Amygdala (tissue), 56 donors: ENCODE measurements around the gene ANO6.
"Not testable (repeated sequence)": the region's sequence is repeated elsewhere in the genome, so short reads cannot be mapped to it uniquely, and the experiment has no call there.

Experiments
- DNase-seq, 56 donors: peaks; one replicate each; lab custom pipeline; 2025; lab: John Stamatoyannopoulos, UW

Gene ANO6

DNA sequence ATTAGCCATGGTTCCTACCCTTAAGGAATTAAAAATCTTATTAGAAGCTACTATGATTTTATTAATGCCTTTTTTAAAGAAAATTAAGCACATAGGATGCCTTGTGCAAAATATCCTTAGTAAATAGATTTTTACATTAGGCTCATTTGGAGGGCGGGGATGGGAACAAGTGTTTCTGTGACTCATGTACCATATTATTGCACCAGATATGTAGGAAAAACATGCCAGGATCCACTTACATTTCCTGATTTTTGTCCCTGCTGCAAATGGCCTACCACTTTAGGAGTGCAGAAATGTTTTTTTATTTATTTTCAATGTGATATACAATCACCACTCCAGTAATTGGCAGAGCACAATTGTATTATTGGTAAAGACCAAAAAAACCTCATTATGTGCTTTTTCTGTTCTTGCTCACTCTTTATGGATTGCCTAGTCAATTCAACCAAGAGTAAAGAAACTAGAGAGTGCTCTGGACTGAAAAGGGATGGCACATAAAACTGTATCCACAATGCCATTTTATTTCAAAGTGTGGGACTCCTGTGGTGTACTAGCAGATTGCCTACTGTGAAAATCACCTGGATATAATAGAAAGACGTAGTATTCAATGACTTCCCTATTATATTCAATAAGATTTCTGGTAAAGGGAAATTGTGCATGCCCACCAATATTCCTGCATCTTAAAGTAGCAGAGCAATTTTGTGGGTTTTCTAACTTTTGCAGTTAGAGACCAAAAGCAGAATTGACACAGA, 86.9 kb downstream of the ANO6 start:
- DNase-seq: no peak

DNA sequence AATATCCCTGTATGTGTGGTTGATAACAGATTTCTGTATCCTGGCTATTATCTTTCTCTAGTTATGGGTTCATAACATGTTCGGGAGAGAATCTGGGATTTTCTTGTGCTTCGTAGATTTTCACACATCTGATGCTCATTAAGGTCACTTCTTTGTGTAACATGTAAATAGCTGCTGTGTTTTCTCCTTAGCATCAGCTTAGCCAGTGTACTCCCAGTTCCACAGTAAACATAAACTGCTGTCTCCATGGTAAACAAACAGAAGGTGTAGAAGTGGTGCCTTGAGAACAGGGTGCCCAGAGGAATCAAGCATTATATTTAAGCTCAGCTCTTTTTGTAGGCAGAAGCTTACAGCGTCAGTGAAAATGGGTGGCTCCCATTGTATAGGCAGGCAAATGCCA, 88.0 kb downstream of the ANO6 start:
- no peak for DNase-seq

DNA sequence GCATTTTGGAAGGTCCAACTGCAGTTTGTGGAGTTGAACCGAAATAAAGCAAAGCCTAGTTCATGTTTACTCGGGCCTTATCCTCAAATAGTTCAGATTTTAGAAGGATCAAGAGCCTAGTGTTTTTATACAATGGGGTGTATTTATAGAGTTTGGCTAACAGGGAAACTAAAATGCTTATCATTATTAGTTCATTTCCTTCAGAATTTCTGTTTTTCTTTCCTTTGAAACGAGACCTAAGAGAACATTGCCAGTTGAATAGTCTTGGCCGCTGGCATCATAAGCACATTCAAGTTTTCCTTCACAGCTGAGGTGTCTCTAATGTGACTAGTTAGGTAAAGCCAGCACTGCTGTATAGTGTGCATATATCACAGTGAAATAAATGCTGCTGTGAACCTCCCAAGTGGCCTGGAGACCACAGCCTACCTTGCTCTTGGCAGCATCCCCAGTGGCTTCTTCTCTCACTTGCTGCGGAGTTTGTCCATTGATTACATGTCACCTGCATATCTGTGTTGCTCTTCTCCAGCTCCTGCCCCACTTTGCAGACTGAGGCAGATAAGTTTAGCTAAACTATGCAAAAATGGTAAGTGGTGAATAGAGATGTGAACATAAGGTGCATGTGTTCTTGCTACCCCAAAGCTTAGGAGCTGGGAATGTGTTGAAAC, 88.8 kb downstream of the ANO6 start:
- DNase-seq: no peak

DNA sequence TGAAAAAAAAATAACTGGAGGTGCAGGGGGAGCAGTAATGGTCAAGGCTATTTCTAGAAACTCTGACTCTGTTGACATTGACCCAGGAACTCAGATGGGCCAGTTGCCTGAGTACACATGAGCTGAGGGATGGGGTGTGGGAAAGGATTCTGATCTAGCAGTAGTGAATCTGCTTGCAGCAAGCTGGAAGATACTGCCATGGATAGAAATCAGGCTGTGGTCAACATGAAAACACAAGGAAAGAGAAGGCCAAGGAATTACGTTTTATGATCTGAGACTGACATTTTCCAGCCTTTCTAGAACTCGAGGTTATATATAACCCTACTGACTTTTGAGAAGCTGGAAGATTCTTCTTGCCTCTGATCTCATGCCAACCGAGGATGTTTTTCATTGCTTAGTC, 90.0 kb downstream of the ANO6 start:
- no peak for DNase-seq

DNA sequence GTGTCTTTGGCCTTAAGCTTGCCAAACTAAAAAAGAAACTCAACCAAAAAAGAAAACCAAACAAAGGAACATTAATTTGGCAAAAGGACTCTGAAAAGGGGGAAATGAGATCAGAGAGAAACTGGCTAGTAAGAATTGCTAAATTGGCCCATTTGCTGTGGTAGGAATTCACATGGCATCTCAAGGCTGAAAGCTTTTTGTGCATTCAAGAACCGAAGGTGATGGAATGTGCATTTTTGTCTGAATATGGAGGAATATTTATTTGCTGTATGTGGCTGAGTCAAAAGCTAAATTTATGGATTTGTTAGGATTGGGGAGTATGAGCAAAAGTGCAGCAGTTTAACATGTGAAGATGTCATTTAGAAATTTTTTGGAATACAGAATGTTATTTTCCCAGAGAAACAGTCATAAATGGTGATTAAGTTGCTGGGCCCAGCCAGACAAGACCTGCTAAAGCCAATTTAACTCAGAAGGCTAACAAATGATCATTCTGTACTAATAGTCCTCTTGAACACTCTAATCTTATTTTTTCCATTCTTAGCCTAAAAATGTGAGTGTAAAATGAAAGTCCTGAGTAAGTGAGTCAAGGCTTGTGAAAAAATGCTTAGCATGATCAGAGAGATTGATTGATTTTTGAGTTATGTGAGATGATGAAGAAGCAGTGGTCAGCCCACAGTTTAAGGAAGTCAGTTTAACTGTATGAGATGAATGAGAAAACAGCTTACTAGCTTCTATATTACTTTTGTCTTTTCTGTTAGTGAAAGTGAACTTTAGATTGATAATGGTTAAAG, 94.1 kb downstream of the ANO6 start:
- DNase-seq: no peak

DNA sequence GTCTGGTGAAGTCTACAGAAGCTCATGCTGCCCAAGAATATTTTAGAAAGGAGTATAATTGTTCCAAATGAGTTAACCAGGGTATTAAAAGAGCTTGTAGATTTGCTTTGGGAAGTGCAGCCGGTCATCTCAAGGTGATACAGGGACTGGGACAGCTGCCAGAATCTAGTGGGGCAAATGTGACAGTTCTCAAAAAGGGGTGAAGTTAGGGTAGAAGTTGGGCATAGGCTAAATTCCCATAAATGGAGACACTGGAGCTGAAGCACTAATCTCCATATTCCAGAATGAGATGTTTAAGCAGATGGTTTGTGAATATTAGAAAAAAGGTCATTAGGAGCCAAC, 94.7 kb downstream of the ANO6 start:
- no peak for DNase-seq

DNA sequence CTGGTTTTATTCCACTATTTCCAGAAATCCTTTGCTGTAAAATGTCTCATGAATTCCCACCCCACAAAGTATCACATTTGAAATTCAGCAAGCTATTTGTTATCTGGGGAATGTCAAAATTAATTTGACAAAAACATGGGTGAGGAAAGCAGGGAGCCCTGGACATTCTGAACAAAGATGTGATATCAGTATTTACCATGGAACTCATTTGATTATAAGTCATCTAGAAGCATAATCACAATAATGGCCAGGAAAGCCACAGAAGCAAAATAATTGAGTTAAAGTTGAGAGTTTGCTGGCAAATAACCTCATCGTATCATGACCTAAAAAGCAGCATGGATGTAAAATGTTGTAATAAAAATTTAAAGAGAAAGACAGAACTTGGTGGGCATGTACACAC, 96.1 kb downstream of the ANO6 start:
- no peak for DNase-seq

DNA sequence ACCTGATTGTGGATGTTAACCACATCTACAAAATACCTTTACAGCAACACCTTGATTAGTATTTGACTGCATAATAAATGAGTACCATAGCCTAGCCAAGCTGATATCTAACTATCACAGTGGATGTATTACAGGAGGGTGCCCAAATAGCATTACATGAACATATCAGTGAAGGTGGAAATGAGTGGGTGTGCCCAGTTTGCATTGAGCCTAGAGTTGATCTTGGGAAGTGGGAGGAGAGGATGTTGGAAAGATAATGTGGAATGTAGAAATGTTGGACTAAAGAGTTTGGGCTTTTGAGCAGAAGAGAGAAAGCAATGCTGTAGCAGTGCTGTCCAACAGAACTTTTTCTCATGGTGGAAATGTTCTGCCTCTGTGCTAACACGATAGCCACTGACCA, 98.9 kb downstream of the ANO6 start:
- DNase-seq: no peak

DNA sequence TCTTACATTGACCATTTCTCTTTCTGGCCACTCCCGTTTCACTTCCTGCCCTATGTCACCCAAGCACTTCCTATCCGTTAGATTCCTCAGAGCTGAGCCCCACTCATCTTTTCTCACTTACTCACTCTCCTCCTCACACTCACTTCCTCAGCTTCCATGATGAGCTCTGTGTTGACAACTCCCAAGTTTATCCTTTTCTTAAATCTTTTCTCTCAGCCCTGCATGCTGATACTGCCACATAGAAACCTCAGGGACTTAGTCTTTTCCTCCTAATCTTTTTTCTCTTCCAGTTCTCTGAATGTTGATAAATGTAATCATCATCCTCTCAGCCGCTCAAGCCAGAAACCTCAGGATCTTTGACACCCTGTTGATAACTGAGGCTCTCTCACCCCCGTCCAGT, 99.6 kb downstream of the ANO6 start:
- DNase-seq: no peak

DNA sequence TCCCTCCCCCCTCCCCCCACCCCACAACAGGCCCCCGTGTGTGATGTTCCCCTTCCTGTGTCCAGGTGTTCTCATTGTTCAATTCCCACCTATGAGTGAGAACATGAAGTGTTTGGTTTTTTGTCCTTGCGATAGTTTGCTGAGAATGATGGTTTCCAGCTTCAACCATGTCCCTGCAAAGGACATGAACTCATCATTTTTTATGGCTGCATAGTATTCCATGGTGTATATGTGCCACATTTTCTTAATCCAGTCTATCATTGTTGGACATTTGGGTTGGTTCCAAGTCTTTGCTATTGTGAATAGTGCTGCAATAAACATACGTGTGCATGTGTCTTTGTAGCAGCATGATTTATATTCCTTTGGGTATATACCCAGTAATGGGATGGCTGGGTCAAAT, 101.4 kb downstream of the ANO6 start:
- DNase-seq: not testable (repeated sequence)

DNA sequence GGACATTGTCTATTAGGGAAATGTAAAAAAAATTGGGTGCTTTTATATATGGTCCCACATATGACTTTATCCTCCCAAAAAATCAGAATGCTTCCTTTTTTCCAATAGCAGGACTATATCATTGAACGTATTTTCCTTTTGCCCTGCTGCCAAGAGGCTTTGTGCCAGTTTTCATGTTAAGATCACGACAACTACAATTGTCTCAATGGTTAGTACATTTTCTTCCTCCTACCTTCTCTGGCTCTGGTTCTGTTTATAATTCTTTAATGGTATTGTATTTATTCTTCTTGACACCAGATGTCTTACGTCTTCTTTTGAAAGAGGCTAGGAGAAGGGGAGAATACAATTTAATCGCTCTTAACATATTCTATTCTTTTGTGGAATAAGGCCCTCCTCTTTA, 106.9 kb downstream of the ANO6 start:
- no peak for DNase-seq

DNA sequence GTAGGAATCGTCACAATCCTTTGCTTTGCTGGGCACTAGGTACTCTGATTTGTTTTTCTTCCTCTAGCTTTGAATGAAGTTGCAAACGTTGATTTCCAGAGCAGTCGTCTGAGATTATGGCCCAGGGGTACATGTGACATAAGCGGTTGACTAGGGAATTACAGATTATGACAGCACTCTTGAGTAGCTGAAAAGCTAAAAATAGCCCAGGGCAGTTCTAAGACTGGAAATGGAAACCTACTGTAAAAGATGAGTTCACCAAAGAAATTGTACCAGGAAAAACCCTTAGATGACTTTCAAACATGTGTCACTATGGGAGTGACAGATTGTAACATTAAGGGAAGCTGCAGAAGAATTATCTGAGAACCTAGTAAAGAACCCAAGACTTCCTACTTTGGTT, 108.5 kb downstream of the ANO6 start:
- DNase-seq: no peak

DNA sequence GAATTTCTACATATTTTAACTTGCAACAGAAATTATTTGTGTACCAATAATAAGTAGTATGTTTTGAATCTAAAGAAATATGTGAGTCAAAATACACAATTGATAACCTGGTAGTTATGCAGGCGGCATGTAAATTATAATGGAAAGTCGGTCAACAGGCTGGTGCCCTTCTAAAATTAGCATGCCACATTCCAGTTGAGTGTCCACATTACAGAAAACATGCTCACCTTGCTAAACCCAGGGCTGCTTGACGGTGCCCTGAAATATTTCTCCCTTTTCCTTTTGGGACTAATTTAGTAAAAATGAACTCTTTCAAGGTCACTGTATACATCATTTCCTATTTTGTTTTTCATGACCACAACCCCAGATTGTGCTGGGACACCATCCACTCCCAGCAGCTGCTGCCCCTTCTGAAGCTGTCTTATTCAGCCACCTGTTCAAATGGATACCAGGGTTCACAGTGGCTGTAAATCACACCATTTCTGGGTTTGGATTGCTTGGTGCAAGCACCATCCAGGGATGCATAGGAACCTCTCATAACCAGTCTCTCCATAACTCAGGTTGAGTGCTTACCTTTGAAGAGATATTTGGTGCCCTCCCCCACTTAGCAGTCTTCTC, 110.6 kb downstream of the ANO6 start:
- no peak for DNase-seq

DNA sequence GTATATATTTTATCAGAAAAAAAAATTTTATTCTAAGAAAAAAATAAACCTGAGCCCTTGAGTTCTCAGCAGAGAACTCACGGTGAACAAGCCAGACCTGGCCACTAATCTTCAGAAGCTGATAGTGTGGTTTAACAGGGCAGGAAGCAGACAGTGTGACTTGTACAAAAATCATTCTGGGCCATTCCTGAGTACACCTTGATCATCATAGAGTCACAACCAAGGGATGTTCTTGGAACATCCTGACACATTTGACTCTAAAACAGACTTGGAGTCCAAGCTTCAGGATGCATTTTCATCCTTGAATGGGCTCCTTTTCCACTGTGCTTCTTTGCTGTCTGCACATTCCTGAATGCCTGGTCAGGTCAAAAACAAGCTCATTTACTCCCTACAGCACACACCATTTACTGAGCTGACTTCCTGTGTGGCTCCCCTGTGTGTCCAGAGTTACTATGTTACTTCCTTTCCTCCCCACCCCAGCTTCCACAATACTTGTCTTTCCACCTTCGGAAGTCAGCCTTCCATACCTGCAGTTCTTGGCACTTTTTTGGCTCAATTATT, 112.0 kb downstream of the ANO6 start:
- DNase-seq: no peak

DNA sequence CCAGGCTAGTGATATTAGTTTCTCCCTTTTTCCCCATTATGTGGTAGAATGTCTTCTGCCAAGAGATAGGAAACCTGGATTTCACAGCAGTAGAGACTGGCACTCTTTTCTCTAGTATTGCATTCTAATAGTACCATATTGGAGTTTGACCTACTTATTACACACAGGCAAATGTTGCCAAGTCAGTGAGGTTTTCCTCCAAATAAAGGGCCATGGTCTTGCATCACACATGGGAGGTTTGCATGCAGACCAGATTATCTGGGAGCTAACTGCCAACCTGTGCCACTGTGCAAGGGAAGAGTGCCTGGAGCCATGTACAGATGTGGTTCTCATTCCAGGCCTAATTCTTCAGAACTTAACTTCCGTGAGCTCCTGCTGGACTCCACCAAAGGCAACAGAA, 113.3 kb downstream of the ANO6 start:
- DNase-seq: no peak

DNA sequence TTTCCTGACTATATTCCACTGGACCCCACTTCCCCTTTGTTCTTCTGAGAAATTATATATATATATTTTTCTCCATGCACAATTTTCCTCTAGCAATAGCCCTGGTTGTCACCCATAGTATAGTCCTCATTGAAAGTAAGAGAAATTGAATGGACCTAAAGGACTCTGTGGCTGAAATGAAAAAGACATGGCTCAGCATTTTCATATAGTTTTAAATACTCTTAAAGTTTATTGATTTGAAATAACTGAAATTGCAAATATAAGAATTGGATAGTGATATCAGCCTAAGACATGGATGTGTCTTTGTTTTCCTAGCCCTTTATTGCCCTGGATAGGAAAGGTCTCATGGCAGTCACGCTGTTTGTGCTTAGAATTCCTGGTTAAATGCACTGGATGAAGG, 113.8 kb downstream of the ANO6 start:
- no peak for DNase-seq

DNA sequence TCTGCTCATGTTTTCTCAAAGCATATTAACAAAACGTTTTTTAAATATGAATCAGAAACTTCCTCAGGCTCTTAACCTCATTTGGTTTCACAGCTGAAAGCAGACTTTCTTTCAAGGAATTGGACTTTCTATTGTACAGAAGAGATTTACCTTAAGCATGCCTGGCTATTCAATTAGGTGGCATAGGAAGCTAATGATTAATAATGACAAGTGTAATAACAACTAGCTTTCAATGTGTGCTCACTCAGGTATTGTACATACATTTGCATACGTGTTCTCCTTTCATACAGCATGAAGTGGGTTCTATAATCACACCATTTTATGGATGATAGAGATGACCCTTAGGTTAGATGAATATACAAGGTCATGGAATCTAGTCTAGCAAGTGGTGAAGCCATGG, 115.7 kb downstream of the ANO6 start:
- no peak for DNase-seq

DNA sequence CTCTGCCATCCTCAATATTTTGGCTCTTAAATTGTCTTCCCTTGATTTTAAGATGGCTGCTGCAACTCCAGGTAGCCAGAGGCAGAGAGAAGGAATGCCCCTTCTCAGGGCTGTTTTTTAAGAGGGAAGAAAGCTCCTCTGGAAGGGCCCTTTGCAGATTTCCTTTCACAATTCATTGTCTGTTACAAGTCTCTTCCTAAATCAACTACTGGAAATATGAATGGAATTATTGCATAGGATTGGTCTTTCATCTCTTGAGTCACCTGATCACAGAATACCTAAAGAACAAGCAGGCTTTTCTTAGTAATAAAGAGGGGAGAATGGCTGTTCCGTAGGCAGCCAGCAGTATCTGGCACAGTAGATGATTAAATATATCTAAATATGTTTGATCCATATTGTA, 118.5 kb downstream of the ANO6 start:
- no peak for DNase-seq

DNA sequence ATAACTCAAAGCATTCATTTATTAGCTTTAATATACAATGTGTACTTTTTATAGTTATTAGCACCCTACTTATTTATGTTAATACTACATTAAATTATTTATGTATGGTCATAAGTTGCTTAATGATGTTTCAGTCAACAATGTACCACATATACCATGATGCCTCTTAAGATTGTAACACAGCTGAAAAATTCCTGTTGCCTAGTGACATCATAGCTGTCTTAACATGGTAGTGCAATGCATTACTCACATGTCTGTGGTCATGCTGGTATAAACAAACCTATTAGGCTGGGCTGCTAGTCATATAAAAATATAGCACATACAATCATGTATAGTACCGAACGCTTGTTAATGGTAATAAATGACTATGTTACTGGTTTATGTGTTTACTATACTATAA, 120.4 kb downstream of the ANO6 start:
- DNase-seq: no peak

DNA sequence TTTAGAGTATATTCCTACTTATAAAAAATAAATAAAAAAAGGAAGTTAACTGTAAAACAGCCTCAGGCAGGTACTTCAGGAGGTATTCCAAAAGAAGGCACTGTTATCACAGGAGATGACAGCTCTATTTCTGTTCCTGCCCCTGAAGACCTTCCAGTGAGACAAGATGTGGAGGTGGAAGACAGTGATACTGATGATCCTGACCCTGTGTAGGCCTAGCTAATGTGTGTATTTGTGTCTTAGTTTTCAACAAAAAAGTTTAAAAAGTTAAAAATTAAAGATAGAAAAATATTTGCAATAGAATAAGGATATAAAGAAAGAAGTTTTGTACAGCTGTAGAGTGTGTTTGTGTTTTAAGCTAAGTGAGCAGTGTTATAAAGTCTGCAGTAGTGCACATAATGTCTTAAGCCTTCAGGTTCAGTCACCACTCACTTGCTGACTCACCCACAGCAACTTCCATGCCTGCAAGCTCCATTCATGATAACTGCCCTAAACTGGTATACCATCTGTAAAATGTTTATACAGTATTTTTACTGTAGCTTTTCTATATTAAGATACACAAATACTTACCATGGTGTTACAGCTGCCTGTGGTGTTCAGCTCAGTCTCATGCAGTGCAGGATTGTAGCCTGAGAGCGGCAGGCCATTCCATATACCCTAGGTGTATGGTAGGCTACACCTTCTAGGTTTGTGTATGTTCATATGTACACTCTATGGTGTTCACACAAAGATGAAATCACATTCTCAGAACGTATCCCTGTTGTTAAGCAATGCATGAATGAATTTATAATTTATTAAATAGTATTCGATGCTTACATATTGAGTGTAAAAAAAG, 121.1 kb downstream of the ANO6 start:
- DNase-seq: no peak
